GM19099 (cell line): Measurements from ENCODE around the gene HEATR5A.

Experiments used
- POLR2A ChIP-seq: IDR thresholded peaks from 3 replicates; pipeline ENCODE4 v1.6.1; 2011; ENCODE audit warnings: low read depth; ENCODE audit not compliant: insufficient read length; ENCODE audit errors: extremely low read depth

HEATR5A gene

DNA sequence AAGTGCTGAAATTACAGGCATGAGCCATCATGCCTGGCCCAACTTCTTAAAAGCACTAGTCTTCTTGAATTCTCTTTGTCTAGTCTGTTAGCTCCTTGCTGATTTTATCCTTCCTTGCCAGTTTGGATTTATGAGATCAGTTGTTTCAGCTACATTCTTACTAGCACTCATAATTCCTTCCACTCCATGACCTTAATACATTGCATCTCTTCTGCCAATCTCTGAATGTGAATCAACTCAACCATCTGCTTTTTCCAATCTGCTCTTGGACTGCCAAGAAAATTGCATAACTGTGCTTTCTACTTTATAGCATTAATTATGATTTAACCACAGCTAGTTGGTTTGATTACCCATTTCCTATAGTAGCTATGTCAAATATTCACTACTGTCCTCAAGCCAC lies 14.9 kb upstream of the HEATR5A start:
- no peak for TF ChIP-seq POLR2A

DNA sequence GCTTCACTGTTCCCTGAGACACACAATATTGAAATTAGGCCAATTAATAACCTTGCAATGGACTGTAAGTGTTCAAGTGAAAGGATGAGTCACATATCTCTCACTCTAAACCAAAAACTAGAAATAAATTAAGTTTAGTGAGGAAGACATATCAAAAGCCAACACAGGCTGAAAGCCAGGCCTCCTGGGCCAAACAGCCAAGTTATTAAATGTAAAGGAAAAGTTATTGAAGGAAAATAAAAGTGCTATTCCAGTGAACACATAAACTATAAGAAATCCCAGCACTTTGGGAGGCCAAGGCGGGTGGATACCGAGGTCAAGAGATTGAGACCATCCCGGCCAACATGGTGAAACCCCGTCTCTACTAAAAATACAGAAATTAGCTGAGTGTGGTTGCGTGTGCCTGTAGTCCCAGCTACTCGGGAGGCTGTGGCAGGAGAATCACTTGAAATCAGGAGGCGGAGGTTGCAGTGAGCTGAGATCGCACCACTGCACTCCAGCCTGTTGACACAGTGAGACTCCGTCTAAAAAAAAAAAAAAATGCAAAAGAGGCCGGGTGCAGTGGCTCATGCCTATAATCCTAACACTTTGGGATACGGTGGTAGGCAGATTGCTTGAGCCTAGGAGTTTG lies 10.4 kb upstream of the HEATR5A start:
- TF ChIP-seq POLR2A, result no peak

DNA sequence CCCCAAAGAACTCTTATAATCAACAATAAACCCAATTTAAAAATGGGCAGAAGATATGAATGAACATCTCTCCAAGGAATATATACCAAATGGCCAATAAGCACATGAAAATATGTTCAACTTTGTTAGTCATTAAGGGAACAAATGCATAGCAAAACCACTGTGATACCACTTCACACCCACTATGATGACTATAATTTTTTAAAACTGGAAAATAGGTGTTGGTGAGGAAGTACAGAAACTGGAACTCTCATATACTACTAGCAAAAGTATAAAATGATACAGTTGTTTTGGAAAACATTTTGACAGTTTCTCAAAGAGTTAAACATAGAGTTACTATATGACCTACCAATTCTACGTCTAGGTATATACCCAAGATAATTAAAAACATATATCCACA lies 9.4 kb upstream of the HEATR5A start:
- no peak for TF ChIP-seq POLR2A

DNA sequence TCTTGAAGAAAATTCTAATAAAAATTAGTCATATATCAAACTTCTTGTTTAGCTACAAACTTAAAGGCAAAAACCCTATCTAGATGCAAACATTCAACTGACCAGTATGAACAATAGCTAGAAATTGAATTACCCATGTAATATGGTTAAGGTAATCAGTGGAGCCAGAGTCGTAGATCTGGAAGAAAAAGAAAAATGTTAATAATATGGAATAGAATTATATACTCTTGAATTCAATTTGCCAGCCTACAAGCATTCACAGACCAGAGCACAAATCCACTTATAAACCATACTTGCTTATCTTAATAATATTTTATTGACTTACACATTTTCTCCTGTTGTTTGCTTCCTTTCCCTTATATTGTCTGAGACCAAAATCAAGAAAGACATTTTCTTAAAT lies 7.7 kb upstream of the HEATR5A start:
- no peak for TF ChIP-seq POLR2A

DNA sequence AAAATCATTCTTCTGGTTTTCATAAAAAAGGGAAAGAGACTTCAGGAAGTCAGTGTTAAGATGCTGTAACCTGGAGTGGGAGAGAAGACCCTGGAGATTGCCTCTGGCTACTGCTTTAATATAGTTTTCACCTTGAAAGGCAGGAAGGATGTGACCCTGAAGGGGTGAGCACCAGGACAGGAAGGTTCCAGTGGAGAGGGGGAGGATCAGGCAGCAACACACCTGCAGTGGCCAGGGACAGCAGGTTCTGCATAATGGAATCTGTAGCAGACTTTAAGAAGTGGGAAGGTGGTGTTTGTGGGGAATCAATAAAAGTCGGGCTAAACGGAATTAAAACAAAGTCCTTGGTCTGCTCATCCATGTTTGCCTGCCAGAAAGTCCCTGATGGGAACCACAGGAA lies 6.3 kb upstream of the HEATR5A start:
- TF ChIP-seq POLR2A, result no peak

DNA sequence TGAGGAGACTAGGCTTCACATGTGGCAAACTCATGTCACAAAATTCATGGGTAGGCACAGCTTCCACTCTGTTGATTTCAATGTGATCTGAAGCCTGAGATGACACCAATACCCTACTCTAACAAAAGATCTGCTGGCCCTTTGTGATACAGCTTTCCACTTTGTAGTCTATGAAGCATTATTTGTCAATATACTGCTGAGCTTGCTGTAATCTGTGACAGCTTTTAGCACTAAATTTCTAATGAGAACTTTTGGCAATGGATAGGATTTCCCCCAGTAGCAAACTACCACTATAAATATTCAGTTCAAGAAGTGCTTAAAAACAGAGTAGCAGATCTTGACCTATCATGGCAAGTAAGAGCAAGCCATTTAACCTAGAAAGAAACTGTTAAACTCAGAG lies 5.6 kb upstream of the HEATR5A start:
- no peak for TF ChIP-seq POLR2A

DNA sequence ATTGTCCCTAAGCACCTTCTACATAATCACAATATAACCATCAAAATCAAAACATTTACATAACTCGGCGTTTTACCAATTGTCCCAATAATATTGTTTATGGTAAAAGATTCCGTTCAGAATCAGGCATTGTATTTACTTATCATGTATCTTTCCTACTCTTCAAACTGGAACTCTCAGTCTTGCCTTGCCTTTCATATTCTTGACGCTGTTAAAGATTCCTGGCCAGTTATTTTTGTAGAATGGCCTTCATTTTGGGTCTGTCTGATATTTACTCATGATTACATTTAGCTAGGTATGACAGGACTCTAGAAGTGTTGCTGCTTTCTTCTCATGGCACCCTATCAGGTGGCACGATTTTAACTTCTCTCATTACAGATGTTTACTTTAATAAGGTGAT lies 850 bp upstream of the HEATR5A start:
- no peak for TF ChIP-seq POLR2A

DNA sequence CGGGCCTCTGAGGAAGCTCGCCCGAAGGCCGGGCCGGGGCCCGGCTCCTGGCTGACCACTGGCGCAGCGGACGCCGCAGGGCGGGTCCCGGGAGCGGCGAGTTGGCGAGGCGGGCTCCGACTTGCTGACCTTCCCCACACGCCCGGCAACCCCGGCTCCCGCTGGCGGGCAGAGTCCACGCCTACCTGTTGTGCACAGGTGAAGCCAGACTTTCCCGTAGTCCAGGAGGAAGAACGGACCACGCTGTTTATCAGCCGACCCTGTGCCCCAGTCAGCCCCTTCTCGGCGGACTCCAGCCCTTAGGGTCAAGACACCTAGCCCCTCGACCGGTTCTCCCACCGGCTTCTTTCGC lies 407 bp downstream of the HEATR5A start:
- no peak for TF ChIP-seq POLR2A

DNA sequence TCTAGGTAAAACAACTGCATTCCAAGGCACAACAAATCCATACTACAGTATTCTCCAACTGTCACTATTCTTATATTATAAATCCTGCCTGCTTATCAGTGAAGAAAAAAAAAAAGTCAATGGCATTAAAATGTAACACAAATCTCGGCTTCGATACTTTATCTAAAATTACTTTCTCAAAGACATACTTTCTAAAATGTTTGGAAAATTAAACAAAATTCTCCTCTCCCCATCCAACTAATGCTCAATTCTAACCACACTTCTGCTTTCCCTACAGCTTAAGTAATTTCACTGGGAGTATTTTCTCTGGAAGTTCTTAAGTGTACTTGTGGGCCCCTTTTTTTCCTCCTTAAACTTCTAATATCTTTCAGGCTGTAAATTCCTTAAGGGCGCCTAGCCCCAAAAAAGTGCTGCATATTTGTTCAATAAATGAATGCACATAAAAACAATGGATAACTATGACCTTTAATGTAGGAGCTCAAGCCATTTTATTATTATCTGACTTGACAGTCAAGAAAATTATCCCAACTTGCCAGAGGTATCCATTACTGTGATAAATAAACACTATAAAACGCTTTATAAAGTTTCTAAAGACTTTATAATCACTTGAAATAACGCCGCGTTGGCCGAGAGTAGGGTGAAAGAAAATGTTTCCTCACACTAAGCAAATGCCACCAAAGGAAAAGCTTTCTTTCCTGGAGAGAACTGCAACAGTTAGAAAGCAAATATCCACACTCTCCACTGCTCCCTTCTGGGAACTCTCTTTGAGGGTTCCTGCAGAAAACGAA lies 977 bp downstream of the HEATR5A start:
- TF ChIP-seq POLR2A, result no peak

DNA sequence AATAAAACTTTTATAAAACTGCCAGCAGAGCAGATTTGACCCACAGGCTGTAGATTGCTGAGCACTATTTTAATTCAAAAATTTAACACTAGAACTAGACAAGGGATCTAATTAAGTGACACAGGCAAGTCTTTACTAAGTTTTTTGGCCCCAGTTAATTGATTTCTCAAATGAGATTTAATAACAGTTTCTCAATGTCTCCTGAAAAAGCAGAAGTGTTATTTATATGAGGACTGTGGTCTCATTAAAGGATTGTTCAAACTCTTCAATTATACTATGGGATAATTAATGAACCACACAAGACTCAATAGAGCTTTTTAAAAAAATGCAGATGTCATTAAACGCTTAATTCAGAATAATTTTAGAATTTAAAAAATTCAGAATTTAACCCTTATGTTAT lies 1.9 kb downstream of the HEATR5A start:
- TF ChIP-seq POLR2A, result no peak

DNA sequence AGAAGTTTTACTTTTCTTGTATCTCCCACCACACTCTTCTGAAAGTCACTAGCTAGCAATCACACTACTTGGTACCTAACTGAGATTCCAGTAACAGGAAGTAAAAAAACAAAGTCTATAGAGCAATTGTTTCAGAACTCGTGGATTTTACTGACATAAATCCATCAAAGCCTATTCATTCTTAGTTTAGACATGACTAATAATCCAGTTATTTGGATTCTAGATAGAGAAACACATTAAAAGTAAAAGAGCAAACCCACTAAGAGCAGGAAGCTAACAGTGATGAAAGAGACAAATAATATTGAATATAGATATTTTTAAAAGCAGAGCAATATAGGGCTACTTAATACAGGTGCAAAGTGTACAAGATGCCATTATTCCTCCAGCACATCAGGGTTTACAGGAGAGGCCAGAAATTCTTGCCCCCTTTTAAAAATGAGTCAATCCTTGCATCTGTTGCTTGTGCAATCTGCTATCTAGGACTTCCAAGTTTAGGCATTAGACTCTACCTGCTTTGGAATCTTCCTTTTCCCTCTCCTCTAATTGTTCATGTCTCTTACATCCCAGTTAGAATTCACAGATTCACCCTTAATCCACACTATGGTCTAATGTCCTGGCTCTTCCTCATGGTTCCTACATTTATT lies 6.0 kb downstream of the HEATR5A start:
- TF ChIP-seq POLR2A, result no peak

DNA sequence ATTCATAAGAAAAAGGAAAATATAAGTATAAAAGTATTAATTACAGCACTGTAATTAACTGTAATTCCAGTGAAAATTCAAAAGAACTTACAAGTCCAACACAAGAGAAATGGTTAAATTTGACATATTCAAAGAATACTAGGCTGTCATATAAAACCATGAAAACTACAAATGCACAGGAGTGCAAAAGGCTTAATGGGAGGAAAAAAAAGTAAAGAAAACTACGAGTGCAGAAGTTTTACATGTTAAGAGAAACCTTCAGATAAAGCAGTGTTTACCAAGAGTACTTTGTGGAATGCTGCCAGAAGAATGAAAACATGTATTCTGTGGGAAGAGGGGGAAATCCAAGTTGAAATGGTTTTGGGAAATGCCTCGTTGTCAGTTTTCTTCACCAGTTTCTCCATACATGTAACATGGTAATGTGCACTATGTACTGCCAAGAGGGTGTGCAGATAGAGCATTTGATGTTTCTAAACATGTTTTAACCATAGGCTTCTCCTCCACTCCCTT lies 9.1 kb downstream of the HEATR5A start:
- no peak for TF ChIP-seq POLR2A

DNA sequence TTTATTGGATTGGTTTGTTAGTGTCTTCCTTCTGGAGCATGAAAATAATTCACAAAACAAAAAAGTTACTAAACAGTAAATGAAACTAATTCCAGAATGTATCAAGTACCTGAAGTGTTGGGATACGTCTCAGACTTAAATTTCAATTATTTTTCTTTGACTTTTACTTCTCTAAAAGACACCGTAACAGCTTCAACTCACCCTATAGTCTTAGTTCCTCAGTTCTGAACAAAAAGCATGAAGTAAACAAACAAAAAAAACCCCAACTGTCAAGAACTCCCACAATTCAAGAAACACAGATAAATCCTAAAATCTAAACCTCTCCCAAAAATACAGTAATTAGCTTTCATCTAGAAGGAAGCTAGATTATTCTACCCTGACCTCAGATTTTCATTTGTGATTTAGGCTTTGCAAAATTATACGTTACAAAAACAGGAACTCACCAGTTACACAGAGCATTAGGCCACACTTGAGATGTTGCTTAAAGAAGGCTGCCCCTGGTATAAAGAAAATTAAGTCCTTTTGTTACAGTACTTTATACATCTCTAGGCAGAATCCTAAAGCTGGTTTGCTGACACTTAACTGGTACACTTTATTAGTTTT lies 10.2 kb downstream of the HEATR5A start:
- TF ChIP-seq POLR2A, result no peak

DNA sequence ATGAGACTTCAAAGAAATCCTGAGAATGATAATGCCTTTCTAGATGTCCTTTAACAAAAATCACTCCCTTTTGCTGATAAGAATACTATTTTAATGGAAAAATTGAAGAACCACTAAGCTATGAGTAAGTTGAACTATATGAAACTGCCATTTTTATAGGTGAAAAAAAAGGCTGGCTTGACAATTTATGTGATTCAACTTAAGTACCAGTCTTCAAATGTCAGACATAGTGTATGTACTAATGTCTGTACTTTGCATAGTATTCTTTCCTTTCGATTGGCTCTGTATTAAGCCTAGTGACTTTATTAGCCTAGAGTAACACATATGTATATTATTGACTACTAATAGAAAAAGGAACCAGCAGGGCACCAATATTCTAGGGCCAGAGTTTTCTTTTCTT lies 11.9 kb downstream of the HEATR5A start:
- no peak for TF ChIP-seq POLR2A

DNA sequence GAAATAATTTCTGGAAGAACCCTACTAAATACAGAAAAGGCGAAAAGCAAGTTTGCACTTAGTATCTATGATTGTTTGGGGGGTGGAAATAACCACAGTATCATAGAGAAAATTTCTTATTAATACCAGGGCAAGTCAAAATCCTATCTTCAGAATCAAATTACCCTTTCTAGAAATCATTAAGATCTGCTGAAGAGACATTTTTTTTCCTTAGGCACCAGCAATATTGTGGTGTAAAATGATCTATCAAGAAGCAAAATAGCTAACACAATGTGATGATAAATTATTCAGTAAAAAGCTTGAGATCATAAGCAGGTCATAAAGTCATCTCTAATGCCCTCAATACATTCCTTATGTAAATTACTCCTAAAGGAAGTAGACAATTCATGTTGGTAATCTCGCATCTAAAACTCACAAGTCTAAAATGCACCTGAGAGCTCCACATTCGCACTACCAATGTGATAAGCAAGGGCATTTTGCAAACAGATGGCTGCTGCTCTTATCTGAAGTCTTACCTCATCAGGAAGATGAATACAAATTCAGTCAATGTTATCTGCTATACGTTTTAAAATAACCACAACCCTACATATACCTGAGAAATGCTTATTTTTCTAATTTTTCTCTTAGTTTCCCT lies 14.6 kb downstream of the HEATR5A start:
- no peak for TF ChIP-seq POLR2A
